NCI-H2227 treated with DMSO at 0.1 percent for 48 hours (cell line): Measurements from ENCODE around the gene FKBP8.
"Not testable (repeated sequence)": the region's sequence is repeated elsewhere in the genome, so short reads cannot be mapped to it uniquely, and the experiment has no call there.

Experiments used
- DNase-seq: peaks from one replicate; lab custom pipeline; 2025; lab: John Stamatoyannopoulos, UW

FKBP8 gene

DNA sequence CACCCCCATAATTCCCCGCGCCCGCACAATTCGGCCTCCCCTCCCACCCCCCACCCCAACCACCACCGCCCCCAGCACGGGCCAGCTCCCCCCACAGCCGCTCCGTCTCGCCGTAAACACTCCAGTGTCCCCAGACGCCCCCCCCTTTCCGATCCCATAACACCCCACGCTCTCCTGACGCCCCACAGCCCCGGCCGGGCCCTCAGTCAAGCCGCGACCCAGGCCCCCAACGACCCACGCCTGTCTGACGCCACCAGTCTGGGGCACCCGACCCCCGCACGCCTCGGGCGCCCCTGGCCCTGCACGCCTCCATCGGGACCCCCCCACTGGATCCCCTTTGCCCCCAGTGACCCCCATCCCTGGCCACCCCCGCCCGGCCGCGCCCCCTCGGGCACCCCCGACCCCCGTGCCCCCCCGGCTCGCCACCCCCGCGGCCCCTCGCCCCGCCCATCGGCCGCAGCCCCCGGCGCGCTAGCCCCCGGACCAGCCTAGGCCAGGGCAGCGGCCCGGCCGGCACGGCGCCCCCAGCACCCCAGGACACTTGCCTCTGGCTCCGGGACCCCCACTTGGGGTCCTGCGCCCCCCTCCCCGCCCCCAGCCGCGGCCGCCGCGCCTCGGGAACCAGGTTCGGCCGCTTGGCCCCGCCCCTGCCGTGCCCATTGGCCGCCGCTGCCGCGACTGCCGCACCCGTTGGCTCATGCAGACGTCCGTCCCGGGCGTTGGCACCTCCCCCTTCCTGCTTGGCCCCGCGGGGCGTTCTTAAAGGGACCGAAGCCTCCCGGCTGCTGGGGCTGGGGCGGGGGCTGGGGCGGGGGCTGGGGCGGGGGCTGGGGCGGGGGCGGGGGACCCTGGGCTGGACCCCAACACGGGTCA is at the start of gene FKBP8:
FKBP8 (minus strand) TSS at position 633 of the 873 bp plus-strand sequence. CDS start 1,603 bp downstream, outside the sequence.
- DNase-seq = peak; percentile 39

GRCh38 chr19:18592732-18593131 is 49.4 kb upstream of the FKBP8 start:
- not testable (repeated sequence) for DNase-seq

DNA sequence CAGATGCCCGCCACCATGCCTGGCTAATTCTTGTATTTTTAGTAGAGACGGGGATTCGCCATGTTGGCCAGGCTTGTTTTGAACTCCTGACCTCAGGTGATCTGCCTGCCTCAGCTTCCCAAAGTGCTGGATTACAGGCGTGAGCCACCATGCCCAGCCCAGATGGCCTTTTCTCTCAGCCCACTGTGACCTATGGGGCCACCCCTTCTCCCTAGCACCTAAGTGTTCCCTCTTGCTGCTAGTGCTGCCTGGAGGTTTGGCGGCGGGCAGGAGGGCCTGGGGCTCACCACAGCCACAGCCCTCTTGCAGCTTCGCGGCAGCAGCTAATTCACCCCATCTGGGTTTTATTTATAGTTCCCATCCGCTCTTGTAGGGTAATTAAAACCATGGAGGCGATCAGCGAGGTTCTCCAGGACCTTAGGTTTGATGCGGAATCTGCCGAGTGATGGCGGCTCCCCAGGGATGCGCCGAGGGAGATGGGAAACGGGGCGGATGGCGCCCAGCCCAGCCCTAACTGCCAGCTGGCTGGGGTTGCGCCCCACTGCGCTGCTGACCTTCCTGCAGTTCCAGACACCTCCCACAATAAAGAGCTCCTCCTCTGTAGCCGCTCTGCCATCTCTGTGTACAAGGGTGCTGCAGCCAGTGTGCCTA is 48.5 kb upstream of the FKBP8 start:
- DNase-seq = no peak

GRCh38 chr19:18590273-18591272 is 47.2 kb upstream of the FKBP8 start:
- peak; percentile 91 for DNase-seq

DNA sequence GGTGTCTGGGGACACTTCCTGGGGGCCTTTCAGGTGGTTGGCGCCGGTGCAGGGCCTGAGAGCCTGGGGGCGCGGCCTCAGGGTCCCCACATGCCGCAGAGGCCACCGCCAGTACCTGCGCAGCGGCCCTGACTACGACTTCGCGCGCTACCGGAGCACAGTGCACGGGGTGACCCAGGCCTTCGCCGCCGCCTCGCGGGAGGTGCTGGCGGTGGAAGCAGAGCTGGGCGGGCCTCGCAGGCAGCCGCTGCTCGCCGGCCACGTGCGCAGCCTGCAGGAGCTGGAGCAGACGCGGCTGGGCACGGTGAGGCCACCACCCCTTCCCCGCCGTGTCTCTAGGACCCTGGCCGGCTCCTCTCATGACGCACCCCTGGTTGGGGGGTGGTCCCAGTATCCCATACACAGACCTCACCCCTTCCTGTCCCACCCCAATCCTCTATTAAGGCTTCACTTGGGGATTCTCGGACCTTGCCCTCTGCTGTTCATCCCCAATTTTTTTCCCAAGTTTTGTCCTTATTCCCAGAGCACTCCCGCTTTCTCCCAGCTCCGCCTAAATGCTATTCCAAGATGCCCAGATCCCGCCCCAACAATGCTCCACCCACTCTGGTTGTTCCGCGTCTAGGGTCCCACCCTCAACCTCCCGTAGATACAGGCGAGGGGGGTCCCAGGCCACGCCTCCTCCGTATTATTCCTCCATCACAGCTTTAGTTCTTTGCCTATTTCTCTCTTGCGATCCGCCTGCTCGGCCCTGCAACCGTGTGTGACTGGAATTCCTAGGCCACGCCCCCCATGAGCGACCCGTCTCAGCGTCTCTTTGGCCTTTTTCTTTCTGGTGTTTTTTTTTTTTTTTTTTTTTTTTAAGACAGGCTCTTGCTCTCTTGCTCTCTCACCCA is 46.3 kb upstream of the FKBP8 start:
- DNase-seq = peak; percentile 72

GRCh38 chr19:18588611-18589379 is 45.4 kb upstream of the FKBP8 start, which contains the start of gene REX1BD:
Gene REX1BD, plus strand, starts transcription at chr19:18588798. Its CDS starts 4 bp downstream, at chr19:18588802.
- peak; percentile 53 for DNase-seq

- no peak for DNase-seq
These were observed 44.7 kb upstream of the FKBP8 start for GRCh38 chr19:18587962-18588610.

DNA sequence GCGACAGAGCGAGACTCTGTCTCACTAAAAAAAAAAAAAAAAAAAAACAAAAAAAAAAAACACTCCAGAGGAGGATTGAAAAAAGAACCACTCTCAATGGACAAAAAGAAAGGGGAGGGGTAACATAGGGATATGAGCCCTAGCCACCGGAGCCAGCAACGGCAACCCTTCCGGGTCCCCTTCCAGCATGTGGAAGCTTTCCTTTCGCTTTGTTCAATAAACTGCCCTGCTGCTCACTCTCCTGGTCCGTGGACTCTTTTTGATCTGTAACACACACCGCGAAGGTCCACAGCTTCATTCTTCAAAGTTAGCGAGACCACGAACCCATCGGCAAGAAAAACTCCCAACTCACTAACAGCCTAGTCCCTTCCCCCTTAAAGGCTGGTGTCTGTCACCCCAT is 44.2 kb upstream of the FKBP8 start:
- no peak for DNase-seq

- DNase-seq = no peak
These were observed 42.9 kb upstream of the FKBP8 start for GRCh38 chr19:18586306-18586705.

GRCh38 chr19:18580311-18580710 is 36.9 kb upstream of the FKBP8 start:
- no peak for DNase-seq

DNA sequence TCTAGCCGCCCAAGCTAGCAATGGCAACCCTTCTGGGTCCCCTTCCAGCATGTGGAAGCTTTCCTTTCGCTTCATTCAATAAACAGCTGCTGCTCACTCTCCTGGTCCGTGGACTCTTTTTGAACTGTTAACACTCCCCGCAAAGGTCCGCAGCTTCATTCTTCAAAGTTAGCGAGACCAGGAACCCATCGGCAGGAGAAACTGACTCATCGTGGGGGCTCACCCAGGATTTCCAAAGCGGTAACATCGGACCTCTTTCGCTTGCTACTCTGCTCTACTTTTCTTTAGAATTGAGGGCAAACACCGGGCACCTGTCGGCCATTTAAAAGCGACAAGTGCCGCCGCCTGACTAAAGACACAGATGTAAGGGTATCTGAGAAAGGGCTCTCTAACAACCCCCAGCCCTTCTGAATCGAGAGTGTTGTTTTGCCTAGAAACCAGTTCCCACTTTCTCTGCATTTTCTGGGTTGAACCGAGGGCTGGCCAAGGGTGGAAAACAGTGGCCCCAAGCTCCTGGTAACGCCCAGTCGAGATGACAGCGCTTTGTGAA is 34.1 kb upstream of the FKBP8 start:
- DNase-seq = no peak

- no peak for DNase-seq
These were observed 33.0 kb upstream of the FKBP8 start for GRCh38 chr19:18576383-18576782.

- no peak for DNase-seq
These were observed 31.4 kb upstream of the FKBP8 start for GRCh38 chr19:18574691-18575291.

GRCh38 chr19:18571564-18572344 is 28.4 kb upstream of the FKBP8 start, which contains the start of gene UBA52:
Gene UBA52, plus strand, starts transcription at chr19:18571857. Its CDS starts 1,444 bp downstream, at chr19:18573301.
- DNase-seq = peak; percentile 93

- DNase-seq = no peak
These were observed 25.0 kb upstream of the FKBP8 start for GRCh38 chr19:18568367-18568766.

DNA sequence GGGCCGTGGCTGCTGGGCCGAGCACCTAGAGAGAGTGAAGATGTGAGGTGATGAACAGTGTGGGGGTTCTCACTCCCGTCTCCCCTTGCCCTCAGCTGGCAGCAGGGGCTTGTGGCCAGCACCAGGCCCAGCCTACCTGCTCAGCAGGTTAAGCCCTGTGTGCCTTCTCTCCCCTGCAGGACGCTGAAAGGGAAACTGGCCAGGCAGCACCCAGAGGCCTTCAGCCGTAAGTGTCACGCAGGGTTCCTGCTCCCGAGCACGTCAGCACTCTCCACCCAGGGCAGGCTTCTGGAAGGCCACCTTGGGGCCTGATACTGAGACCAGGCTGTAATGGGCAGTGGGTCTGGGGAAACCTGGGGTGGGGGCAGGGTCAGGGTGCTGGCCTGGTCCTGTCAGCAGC is 23.6 kb upstream of the FKBP8 start:
- DNase-seq = no peak

- no peak for DNase-seq
These were observed 18.7 kb upstream of the FKBP8 start for GRCh38 chr19:18562086-18562485.

DNA sequence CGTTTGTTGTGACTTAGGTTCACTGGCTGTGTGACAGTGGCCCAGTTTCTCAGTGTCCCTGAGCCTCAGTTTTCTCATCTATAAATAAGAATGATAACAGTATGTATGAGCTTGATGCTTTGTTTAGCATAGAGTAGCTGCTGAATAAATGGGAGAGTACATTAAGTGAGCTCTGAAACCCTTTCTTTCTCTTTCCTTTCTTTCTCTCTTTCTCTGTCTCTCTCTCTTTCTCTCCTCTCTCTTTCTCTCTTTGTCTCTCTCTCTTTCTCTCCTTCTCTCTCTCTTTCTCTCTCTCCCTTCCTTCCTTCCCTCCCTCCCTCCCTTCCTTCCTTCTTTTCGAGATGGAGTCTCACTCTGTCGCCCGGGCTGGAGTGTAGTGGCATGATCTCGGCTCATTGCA is 16.3 kb upstream of the FKBP8 start:
- DNase-seq = no peak
